Brain microvascular endothelial cell (primary cell): Measurements from ENCODE around the gene CEBPA.

Experiments
- DNase-seq: peaks from one replicate; pipeline ENCODE4 v3.0.0-alpha.2; 2020
- H3K27ac ChIP-seq: fragments of 250-450 bp; sonication (Bioruptor Pico); 2 replicates; pipeline ENCODE4 v1.5.1; 2020; ENCODE audit warnings: mild to moderate bottlenecking, moderate library complexity
- H3K27me3 ChIP-seq: fragments of 250-450 bp; sonication (Bioruptor Pico); replicated peaks from 2 replicates; pipeline ENCODE4 v1.5.1; 2020; ENCODE audit warnings: mild to moderate bottlenecking
- H3K36me3 ChIP-seq: fragments of 250-450 bp; sonication (Bioruptor Pico); replicated peaks from 2 replicates; pipeline ENCODE4 v1.5.1; 2020; ENCODE audit warnings: mild to moderate bottlenecking
- H3K4me3 ChIP-seq: 2 replicates; pipeline ENCODE4 v1.5.1; 2011; ENCODE audit warnings: low read depth, mild to moderate bottlenecking, control low read depth, low read length, moderate library complexity
- in situ Hi-C: cut with HindIII; loops from 2 replicates; pipeline ENCODE4 v1.10.0; 2017; ENCODE audit warnings: low sequenced_read_pairs, low pct_ligation_motif_present
- TF ChIP-seq, protein P1 (sequence below): IDR thresholded peaks from 2 replicates; pipeline ENCODE4 v1.5.1; 2011; ENCODE audit warnings: low read depth, mild to moderate bottlenecking, moderate library complexity, low read length, control low read depth, inconsistent platforms; ENCODE audit errors: missing control alignments

CEBPA gene

DNA sequence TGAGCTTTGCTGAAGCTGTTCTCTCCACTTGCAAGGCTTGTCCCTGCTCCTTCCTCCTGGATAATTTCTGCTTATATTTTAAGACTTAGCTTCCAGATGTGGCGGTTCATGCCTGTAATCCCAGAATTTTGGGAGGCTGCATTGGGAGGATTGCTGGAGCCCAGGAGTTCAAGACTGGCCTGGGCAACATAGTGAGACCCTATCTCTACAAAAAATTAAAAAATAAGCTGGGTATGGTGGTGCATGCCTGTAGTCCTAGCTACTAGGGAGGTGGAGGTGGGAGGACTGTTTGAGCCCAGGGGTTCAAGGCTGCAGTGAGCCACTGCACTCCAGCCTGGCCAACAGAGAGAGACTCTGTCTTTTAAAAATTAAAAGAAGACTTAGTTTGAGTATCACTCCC, 31.6 kb downstream of the CEBPA start:
- no peaks in the 10 kb centered on the region for H3K27me3 ChIP-seq
- no peaks in the 10 kb centered on the region for H3K36me3 ChIP-seq
- H3K4me3 ChIP-seq, result no peak overlapping the region
- no peak overlapping the region for H3K27ac ChIP-seq
- no peak for DNase-seq
- in situ Hi-C loops, result no loop called here
- TF ChIP-seq, protein P1, sequence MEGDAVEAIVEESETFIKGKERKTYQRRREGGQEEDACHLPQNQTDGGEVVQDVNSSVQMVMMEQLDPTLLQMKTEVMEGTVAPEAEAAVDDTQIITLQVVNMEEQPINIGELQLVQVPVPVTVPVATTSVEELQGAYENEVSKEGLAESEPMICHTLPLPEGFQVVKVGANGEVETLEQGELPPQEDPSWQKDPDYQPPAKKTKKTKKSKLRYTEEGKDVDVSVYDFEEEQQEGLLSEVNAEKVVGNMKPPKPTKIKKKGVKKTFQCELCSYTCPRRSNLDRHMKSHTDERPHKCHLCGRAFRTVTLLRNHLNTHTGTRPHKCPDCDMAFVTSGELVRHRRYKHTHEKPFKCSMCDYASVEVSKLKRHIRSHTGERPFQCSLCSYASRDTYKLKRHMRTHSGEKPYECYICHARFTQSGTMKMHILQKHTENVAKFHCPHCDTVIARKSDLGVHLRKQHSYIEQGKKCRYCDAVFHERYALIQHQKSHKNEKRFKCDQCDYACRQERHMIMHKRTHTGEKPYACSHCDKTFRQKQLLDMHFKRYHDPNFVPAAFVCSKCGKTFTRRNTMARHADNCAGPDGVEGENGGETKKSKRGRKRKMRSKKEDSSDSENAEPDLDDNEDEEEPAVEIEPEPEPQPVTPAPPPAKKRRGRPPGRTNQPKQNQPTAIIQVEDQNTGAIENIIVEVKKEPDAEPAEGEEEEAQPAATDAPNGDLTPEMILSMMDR, result no peak

DNA sequence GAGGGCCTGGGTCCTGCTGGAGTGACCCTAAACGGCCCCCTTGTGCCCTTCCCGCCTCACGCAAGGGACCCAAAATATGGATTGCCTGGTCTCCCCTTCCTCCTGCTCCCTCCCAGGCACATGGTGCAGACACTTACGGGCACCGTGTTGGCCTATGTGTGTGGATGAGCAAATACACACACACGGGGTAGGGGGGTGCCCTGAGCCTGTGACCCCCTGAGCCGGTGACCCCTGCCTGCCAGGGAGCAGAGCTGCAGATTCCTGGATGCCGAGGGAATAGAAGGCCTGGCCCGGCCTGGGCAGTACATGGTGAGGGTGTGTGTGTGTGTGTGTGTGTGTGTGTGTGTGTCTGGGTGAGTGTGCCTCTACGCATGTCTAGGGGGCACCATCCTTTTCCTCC, 33.3 kb downstream of the CEBPA start:
- in situ Hi-C loops, result no loop called here
- Histone ChIP-seq H3K36me3 (no peaks in the 10 kb centered on the region), H3K27ac (no peak overlapping the region), H3K27me3 (no peaks in the 10 kb centered on the region), H3K4me3 (no peak overlapping the region)
- DNase-seq, result no peak
- TF ChIP-seq, protein P1, result no peak

DNA sequence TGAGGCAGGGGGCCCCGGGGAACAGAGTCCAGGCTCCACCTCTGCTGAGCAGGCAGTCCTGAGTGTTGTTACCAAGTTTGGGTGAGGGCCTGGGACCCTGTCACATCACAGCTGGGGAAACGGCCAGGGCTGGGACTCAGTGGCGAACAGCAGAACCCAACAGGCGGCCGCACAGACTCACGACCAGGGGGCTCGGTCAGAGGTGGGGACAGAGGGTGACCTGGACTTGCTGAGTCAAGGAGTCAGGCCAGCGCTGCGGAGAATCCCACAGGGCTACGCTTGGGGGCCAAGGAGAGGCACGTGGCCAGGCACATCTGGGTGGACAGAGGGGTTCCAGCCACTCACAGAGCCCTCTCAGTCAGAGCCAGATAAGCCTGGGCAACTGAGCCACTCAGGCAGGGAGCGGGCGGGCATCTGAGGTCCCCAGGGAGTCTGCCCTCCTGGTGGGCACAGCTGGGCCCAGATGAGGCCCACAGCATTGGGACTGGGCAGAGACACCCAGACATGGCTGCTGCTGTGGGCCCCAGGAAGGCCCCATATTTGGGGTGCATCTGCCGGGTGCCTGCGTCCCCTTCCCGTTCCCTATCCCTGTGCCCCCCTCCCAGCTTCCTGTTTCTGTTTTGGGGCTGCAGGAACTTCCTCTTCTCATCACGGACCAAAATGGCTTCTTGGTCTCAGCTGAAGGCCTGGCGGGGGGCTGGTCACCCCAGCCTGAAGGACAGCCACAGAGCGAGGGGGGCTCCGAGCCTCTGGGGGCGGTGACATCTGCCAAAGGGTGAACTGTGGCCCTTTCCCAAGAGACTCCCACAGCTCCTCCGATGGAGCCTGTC, 34.0 kb downstream of the CEBPA start:
- in situ Hi-C loops, result no loop called here
- TF ChIP-seq, protein P1, result no peak
- Histone ChIP-seq H3K36me3 (no peaks in the 10 kb centered on the region), H3K27ac (no peak overlapping the region), H3K4me3 (no peak overlapping the region), H3K27me3 (no peaks in the 10 kb centered on the region)
- no peak for DNase-seq

DNA sequence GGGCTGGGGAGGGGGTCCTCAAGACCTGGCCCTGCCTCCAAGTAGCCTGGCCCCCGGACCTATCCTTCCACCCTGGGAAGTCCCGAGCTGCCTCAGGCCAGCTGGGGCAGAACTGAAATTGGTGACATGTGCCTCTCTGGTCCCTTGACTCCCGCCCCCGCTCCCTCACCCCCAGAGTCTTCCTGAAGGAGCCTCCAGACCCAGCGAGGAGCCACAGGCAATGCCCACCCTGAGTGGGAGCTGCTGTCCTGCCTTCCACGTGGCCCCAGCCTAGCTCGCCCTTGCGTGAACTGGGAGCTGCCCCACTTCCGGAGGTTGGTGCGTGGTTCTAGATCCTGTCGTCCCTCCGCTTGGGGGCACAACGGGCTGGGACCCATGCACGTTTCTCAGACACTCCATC, 34.6 kb downstream of the CEBPA start:
- TF ChIP-seq, protein P1, result no peak
- Histone ChIP-seq H3K27ac (no peak overlapping the region), H3K4me3 (no peak overlapping the region), H3K27me3 (no peaks in the 10 kb centered on the region), H3K36me3 (no peaks in the 10 kb centered on the region)
- in situ Hi-C loops, result no loop called here
- no peak for DNase-seq

DNA sequence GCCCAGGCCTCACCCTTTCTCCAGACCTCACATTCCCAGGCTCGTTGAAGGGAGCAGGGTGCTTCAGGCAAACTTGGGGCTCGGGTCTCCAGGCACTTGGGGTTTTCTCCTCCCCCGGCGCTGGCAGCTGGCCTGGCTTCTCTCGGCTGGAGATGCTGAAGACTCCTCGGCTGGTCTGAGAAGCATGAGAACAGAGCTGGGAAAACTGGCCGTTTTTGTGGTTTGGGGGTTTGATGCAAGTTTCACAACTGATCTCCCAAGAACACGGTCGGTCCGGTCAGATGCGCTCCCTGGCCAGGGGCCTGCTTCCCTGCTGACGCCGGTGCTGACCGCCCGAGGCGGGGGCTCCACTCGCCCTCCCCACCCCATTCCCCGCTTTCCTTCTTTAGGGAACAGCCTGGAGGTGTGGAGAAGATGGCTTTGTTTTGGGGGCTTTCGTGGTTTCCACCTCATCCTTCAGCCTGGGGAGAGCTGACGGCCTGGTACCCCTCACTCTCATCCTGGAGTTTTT, 35.3 kb downstream of the CEBPA start:
- DNase-seq, result no peak
- H3K27me3 ChIP-seq, result no peaks in the 10 kb centered on the region
- in situ Hi-C loops, result no loop called here
- H3K27ac ChIP-seq, result no peak overlapping the region
- TF ChIP-seq, protein P1, result no peak
- H3K4me3 ChIP-seq, result no peak overlapping the region
- no peaks in the 10 kb centered on the region for H3K36me3 ChIP-seq

DNA sequence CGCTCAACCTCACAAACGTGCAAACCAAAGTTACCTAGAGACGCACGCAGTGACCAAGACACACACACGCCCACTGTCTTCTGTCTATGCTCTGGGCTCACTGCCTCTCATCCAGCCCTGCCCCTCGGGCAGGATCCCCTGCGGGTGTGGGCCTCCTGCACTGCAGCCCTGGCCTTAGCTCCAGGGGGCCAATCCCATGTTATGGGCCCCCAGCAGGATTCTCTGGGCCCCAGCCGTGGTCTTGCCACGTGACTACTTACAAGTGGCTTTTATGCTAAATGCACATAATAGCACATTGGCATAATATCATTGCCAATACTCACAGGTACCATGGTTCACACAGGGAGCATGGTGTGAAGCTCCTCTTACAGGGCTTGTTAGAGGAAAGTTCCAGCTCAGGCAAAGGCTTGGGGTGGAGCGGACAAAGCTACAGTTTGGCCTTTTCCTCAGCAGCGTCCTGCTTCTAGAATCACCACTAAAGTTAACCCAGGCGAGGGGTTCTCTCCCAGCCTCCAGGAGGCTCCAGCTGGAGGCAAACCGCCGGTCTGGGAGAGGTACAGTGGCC, 37.4 kb downstream of the CEBPA start:
- Histone ChIP-seq H3K36me3 (no peaks in the 10 kb centered on the region), H3K27me3 (no peaks in the 10 kb centered on the region), H3K4me3 (no peak overlapping the region), H3K27ac (no peak overlapping the region)
- DNase-seq, result no peak
- TF ChIP-seq, protein P1, result no peak
- in situ Hi-C loops, result no loop called here
